Testis (tissue), 5 donors: Measurements from ENCODE around the gene RET. TPM values are rescaled to one million over a fixed set of nuclear protein-coding genes. Genes with fewer than 3 reads are reported as not detected.

Experiments used
- DNase-seq: peaks from one replicate; pipeline ENCODE4 v3.0.0-alpha.2; 2019
- H3K27ac ChIP-seq, 2 donors: fragments of 200-600 bp; sonication (generic); one replicate each; pipeline ENCODE4 v1.5.1; 2019
- H3K27me3 ChIP-seq: fragments of 200-600 bp; sonication (generic); one replicate; pipeline ENCODE4 v1.5.1; 2019
- H3K36me3 ChIP-seq: fragments of 200-600 bp; sonication (generic); one replicate; pipeline ENCODE4 v1.5.1; 2017; ENCODE audit warnings: low read depth; ENCODE audit errors: missing control alignments
- H3K4me1 ChIP-seq: fragments of 200-600 bp; sonication (generic); one replicate; pipeline ENCODE4 v1.5.1; 2019
- H3K4me3 ChIP-seq, 2 donors: fragments of 200-600 bp; sonication (generic); one replicate each; pipeline ENCODE4 v1.5.1; 2017 to 2019
- H3K9me3 ChIP-seq: fragments of 200-600 bp; sonication (generic); one replicate; pipeline ENCODE4 v1.5.1; 2017
- CTCF ChIP-seq, 3 experiments: fragments of 450-650 bp in 2 of 3; fragments of 200-600 bp in 1 of 3; sonication (generic) in 1 of 3; IDR thresholded peaks; one replicate each; pipeline ENCODE4 v1.5.1; 2016 to 2019; ENCODE audit warnings: antibody characterized with exemption in 3 of 3, mild to moderate bottlenecking in 2 of 3, moderate library complexity in 1 of 3
- POLR2A ChIP-seq: fragments of 450-650 bp; IDR thresholded peaks from one replicate; pipeline ENCODE4 v1.6.1; 2017; ENCODE audit warnings: antibody characterized with exemption, mild to moderate bottlenecking, moderate library complexity
- WGBS, 2 donors: methylation state at CpG; one replicate each; pipeline ENCODE4 v1.1.5; 2018; 5-methylcytosine and 5-hydroxymethylcytosine counted together
- intact Hi-C: fragments of 100-400 bp; cut with DNase I; formaldehyde crosslinking; loops from one replicate; pipeline ENCODE4 v1.15.1; 2023; ENCODE audit warnings: low total_unique reads
- long read RNA-seq, 2 donors: transcript quantifications; one replicate each; lab custom pipeline, GENCODE V29; 2026
- polyA plus RNA-seq: library from polyadenylated mRNA; stranded (reverse); fragments of 350-450 nt; fragmentation: Illumina TruSeq; extraction: RNeasy Lipid Tissue Mini Kit (QIAGEN cat#74804); gene quantifications from one replicate; pipeline ENCODE4 v1.2.3, GENCODE V29; 2014; ENCODE audit warnings: low read depth, low replicate concordance; ENCODE audit not compliant: insufficient read depth
- total RNA-seq, 2 donors: library from RNA; depleted of rRNA; stranded (reverse); fragments of >200 nt; gene quantifications; one replicate each; pipeline ENCODE4 v1.2.3, GENCODE V29; 2016

RET gene
- 1 to 10 TPM; 7.3 to 9.5 TPM for total RNA-seq
- 5.1 TPM for polyA plus RNA-seq
- long read RNA-seq, donor 1, result 0 reads
- long read RNA-seq, donor 2, result 0 reads

- no peaks in the 10 kb centered on the region for H3K9me3 ChIP-seq
- H3K4me3 ChIP-seq, result peak within 1 kb of the TSS; percentile 32 to 48
- DNase-seq, result peak; percentile 59
- intact Hi-C loops, result no loop called here
- no peak within 1 kb of the TSS for H3K27ac ChIP-seq
- WGBS, 2 donors, result 1% methylated on average over 49 of the region's 78 CpGs; no CpG with 5 or more reads in 1 of the 2 donors
- TF ChIP-seq CTCF (IDR thresholded peaks at IDR 0.05) (no peak), POLR2A (no peak)
- H3K27me3 ChIP-seq, result no peaks in the 10 kb centered on the region
- no peaks in the 10 kb centered on the region for H3K4me1 ChIP-seq
- no peaks in the 10 kb centered on the region for H3K36me3 ChIP-seq
Observed at GRCh38 chr10:43076876-43077420, at the start of gene RET. RET (plus strand) TSS chr10:43077069; CDS start chr10:43077259, 190 bp downstream.

DNA sequence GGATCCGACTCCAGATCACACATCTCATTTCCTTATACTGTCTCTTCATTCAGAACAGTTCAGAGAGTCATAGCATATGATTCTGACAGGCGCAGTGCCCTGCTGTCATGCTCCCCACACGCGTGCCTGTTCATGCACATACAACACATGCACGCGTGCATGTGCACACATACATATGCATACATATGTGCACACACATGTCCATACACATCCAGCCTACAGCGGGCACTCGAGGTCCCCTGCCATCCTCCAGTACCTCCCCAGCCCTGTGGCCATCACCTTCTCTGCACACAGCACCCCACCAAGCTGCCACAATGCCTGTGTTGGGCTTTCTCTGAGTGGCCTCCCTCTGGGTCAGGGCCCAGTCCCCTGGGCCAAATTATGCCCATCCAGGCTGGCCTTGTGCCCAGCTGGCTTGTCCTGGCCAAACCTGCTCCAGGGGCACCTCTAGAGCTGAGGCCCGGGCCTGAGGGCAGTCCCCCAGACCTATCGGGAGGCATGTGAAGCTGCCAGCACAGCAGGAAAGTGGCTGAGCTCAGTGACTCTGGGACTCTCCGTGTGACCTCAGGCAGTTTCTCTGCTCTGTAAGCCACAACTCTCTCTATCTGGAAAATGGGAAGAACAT lies 49.4 kb upstream of the RET start:
- H3K36me3 ChIP-seq, result no peaks in the 10 kb centered on the region
- H3K4me3 ChIP-seq, result no peak overlapping the region
- no peak overlapping the region for H3K27ac ChIP-seq
- intact Hi-C loops, result no loop called here
- no peak for DNase-seq
- H3K9me3 ChIP-seq, result no peaks in the 10 kb centered on the region
- no peaks in the 10 kb centered on the region for H3K4me1 ChIP-seq
- WGBS, 2 donors, result 88 to 90% methylated on average over 7 to 11 of the region's 11 CpGs
- H3K27me3 ChIP-seq, result no peaks in the 10 kb centered on the region
- TF ChIP-seq POLR2A (no peak), CTCF (IDR thresholded peaks at IDR 0.05) (no peak)

DNA sequence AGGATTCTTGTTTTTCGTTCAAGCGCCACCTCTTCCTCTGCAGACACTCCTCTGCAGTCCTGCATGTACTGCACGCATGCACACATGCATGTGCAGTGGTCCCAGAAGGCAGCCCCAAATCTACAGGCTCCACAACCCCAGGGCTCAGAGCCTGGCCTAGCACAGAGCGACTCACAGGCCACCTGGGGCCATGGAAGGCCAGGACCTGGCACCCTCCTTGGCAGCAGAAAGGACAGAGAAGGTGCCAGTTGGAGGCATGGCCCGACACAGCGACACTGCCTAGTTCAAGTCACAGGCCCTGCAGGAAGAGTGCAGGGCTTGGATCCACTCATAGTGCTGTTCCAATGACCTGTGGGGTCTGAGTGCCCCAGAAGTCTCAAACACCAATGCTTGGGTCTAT lies 48.7 kb upstream of the RET start:
- no peak overlapping the region for H3K27ac ChIP-seq

GRCh38 chr10:43029043-43029442 lies 47.8 kb upstream of the RET start:
- intact Hi-C loops, result no loop called here
- DNase-seq, result no peak
- 71 to 90% methylated on average over 7 of the region's 7 CpGs for WGBS, 2 donors
- H3K4me1 ChIP-seq, result no peaks in the 10 kb centered on the region
- TF ChIP-seq CTCF (IDR thresholded peaks at IDR 0.05) (no peak), POLR2A (no peak)
- H3K27me3 ChIP-seq, result no peaks in the 10 kb centered on the region
- H3K9me3 ChIP-seq, result no peaks in the 10 kb centered on the region
- H3K36me3 ChIP-seq, result no peaks in the 10 kb centered on the region
- no peak overlapping the region for H3K4me3 ChIP-seq
- H3K27ac ChIP-seq, result no peak overlapping the region

More for the DNA sequence above, 48.7 kb upstream of the RET start:
- no peak for DNase-seq
- TF ChIP-seq CTCF (IDR thresholded peaks at IDR 0.05) (no peak), POLR2A (no peak)
- Histone ChIP-seq H3K27me3 (no peaks in the 10 kb centered on the region), H3K4me3 (no peak overlapping the region), H3K9me3 (no peaks in the 10 kb centered on the region), H3K4me1 (no peaks in the 10 kb centered on the region), H3K36me3 (no peaks in the 10 kb centered on the region)
- 89 to 95% methylated on average over 3 to 6 of the region's 6 CpGs for WGBS, 2 donors
- intact Hi-C loops, result no loop called here

DNA sequence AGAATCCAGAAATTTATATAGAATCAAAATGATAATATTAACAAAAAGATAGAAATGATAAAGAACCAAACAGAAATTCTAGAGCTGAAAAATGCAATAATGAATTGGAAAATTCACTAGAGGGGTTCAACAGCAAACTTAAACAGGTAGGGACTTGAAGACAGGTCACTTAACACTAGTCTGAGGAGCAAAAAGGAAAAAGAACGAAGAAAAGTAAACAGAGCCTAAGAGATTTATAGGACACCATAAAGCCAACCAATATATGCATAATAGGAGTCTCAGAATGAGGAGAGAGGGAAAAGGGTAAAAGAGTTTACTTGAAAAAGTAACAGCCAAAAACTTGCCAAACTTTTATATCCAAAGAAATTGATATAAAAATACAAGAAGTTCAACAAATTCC lies 44.3 kb upstream of the RET start:
- DNase-seq, result no peak
- intact Hi-C loops, result no loop called here
- H3K27me3 ChIP-seq, result no peaks in the 10 kb centered on the region
- TF ChIP-seq CTCF (IDR thresholded peaks at IDR 0.05) (no peak), POLR2A (no peak)
- no peak overlapping the region for H3K4me3 ChIP-seq
- no peaks in the 10 kb centered on the region for H3K36me3 ChIP-seq
- H3K27ac ChIP-seq, result no peak overlapping the region
- 69 to 83% methylated on average over 1 of the region's 1 CpG for WGBS, 2 donors
- no peaks in the 10 kb centered on the region for H3K9me3 ChIP-seq
- H3K4me1 ChIP-seq, result no peaks in the 10 kb centered on the region
